Heart left ventricle (tissue), 13 donors: ENCODE results near the gene LIPE.

Experiments used
- POLR2A ChIP-seq, 2 donors: fragments of 450-650 bp; IDR thresholded peaks; one replicate each; pipeline ENCODE4 v1.6.1; 2017; ENCODE audit warnings: antibody characterized with exemption in 2 of 2, mild to moderate bottlenecking in 2 of 2, moderate library complexity in 2 of 2
- TF ChIP-seq, protein P1 (sequence below), 12 donors: fragments of 200-600 bp; sonication (generic) in 4 of 12; IDR thresholded peaks; one replicate each; pipeline versions ENCODE4 v1.5.0 to v1.8.0; 2018 to 2022; ENCODE audit warnings: antibody characterized with exemption in 12 of 12, mild to moderate bottlenecking in 5 of 12
- donor health status: ischemic (EF 13 %, LVEDD 7.1; RV severe dilation, severe dysfunction).
- donor health status: DM: no; HTN: yes; CAD: no.
- donor health status: DM: no; HTN: no; CAD: no.
- donor health status: ischemic (EF 25% LVEDD 6.9; RV normal size, moderate dysfunction).
- donor health status: ischemic (EF 25% LVEDD 5.7; RV mildly dilated, moderate dysfunction).
- donor health status: ischemic (EF 35%, LVEDD 5.7; RV mildly dilated, moderate dysfunction).
- donor health status: nonischemic (EF 11% LVEDD 7.7; RV severe dilation, severe dysfunction).
- donor health status: DM: yes; HTN: yes; CAD: no.
- donor health status: PGD.
- donor health status: ischemic (EF 29% LVEDD 5.4; RV normal size, mild dysfunction).
- donor health status: nonischemic (EF 23%, LVEDD 6.1; RV moderate dilation, normal function).

DNA sequence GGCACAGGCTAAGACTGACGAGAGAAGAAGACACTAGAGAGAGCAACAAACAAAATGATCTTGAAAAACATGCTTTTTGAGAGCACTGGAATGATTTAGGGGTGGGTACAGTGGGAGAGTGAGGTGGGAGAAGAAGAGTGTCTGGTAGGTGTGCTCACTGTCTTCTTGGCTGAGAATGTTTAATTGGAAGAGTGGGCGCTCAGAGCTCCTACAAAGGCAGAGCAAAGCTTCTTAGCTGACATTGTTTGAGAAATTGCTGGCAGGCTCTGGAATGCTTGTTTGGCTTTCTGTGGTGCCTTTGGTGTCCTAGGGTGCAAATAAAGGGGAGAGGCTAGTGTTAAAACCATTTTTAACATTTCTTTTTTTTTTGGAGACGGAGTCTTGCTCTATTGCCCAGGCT, 1.5 kb upstream of the LIPE start:
- no peak for TF ChIP-seq POLR2A (IDR thresholded peaks at IDR 0.05)
- TF ChIP-seq, protein P1, sequence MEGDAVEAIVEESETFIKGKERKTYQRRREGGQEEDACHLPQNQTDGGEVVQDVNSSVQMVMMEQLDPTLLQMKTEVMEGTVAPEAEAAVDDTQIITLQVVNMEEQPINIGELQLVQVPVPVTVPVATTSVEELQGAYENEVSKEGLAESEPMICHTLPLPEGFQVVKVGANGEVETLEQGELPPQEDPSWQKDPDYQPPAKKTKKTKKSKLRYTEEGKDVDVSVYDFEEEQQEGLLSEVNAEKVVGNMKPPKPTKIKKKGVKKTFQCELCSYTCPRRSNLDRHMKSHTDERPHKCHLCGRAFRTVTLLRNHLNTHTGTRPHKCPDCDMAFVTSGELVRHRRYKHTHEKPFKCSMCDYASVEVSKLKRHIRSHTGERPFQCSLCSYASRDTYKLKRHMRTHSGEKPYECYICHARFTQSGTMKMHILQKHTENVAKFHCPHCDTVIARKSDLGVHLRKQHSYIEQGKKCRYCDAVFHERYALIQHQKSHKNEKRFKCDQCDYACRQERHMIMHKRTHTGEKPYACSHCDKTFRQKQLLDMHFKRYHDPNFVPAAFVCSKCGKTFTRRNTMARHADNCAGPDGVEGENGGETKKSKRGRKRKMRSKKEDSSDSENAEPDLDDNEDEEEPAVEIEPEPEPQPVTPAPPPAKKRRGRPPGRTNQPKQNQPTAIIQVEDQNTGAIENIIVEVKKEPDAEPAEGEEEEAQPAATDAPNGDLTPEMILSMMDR (IDR thresholded peaks at IDR 0.05) = no peak
